Astrocyte of the cerebellum (primary cell): ENCODE data around the gene KSR2.

Experiments
- DNase-seq: peaks from one replicate; pipeline ENCODE4 v3.0.0-alpha.2; 2011; ENCODE audit warnings: low read depth
- H3K4me3 ChIP-seq: 2 replicates; pipeline ENCODE4 v1.5.1; 2011; ENCODE audit warnings: mild to moderate bottlenecking, low read depth, low read length, moderate library complexity
- CTCF ChIP-seq: IDR thresholded peaks from 2 replicates; pipeline ENCODE4 v1.5.1; 2012; ENCODE audit warnings: low read length, low read depth, moderate library complexity, mild to moderate bottlenecking; ENCODE audit errors: missing control alignments
- in situ Hi-C: cut with HindIII; loops from 2 replicates; pipeline ENCODE4 v1.10.0; 2017; ENCODE audit warnings: low sequenced_read_pairs

Gene KSR2

GRCh38 chr12:117433878-117434277, 534.9 kb downstream of the KSR2 start:
- no peak for DNase-seq
- TF ChIP-seq CTCF, result no peak
- H3K4me3 ChIP-seq, result no peak overlapping the region
- in situ Hi-C loops, result no loop called here

GRCh38 chr12:117430246-117430645, 538.5 kb downstream of the KSR2 start:
- no peak overlapping the region for H3K4me3 ChIP-seq
- in situ Hi-C loops, result no loop called here
- no peak for TF ChIP-seq CTCF
- DNase-seq, result no peak

DNA sequence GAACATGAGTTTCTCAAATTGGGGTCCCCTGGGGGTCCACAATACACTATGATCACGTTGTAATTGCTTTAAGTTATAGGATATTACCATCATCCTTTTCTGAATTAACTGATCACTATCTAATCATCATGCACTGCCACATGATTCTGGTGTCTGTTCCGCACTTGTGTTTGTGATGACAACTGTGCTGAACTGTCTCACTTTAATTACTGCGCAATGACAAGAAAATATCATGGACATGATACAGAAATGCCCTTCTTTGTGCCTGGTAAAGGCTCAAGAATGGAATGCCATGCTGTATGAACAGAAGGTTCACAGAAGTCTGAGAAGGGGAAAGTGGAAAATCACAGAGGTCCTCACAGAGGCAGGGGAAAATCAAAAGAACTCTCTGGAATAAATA, 541.6 kb downstream of the KSR2 start:
- no peak for TF ChIP-seq CTCF
- H3K4me3 ChIP-seq, result no peak overlapping the region
- DNase-seq, result no peak
- in situ Hi-C loops, result no loop called here

DNA sequence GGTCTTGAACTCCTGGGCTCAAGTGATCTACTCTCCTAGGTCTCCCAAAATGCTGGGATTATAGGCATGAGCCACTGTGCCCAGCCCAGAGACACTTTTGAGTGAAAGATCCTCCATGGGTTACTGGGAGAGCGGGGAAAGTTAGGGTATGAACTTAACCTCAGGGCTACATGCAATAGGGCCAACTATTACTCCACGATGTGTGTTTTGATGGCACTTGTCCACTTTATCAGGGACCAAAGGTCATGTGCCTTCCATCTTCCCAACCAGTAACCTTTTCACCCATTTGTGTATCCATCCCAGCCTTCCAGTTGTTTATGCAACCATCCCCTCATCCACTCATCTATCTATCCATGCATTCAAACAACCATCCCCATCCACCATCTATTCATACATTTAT, 546.8 kb downstream of the KSR2 start:
- no peak for TF ChIP-seq CTCF
- no peak overlapping the region for H3K4me3 ChIP-seq
- in situ Hi-C loops, result no loop called here
- DNase-seq, result no peak

DNA sequence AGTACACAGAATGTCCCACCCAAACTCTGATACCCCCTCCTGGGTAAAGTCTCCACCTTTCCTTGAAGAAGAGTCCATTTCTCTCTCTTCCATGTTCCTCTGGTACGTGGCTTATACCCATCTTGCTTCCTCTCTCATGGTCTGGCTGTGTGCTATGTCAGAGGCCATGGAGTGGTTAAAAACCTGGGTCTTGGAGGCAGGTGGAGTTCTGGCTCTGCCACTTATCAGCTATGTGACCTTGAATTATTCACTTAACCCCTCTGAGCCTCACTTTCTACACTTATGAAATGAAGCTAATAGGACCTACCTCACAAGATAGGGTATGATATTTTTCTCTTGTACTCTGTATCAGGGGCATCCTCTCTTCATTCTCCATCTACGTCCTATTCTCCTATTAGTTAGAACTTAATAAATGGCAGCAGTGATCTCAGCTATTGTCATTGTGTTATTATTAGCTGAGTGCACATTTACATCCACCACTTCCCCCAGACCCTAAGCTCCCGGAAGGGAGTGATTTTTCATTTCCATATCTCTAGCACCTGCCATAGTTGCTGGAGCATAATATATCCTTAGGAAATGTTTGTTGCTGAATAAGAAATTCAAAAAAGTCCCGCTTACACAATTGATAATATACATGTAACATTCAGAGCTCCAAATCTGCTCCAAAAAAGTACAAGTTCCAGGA, 547.6 kb downstream of the KSR2 start:
- TF ChIP-seq CTCF, result no peak
- no peak for DNase-seq
- in situ Hi-C loops, result no loop called here
- no peak overlapping the region for H3K4me3 ChIP-seq

GRCh38 chr12:117417004-117417403, 551.8 kb downstream of the KSR2 start:
- no peak overlapping the region for H3K4me3 ChIP-seq
- TF ChIP-seq CTCF, result no peak
- no peak for DNase-seq
- in situ Hi-C loops, result no loop called here
